Caki2 (cell line): ENCODE data around the gene CHN1. TPM values are rescaled to one million over a fixed set of nuclear protein-coding genes. Genes with fewer than 3 reads are reported as not detected.

Experiments used
- DNase-seq: peaks from one replicate; pipeline ENCODE4 v3.0.0-alpha.2; 2015; ENCODE audit warnings: low read depth
- in situ Hi-C: cut with HindIII; loops from 2 replicates; pipeline ENCODE4 v1.10.0; 2016; ENCODE audit warnings: low sequenced_read_pairs, low pct_unique_long_range_greater_than_20kb, mixed read lengths
- total RNA-seq: library from RNA; depleted of rRNA; stranded (reverse); fragments of >200 nt; shearing (Covaris generic); gene quantifications from 2 replicates; pipeline ENCODE4 v1.2.3, GENCODE V29; 2014; ENCODE audit warnings: low replicate concordance; rRNA removed

The CHN1 gene
- 8.8 and 52.7 TPM in 2 replicates for total RNA-seq

- in situ Hi-C loops: no loop called here
- peak; percentile 90 for DNase-seq
Observed at GRCh38 chr2:175004980-175005732, at the start of gene CHN1. Gene CHN1 (minus strand): TSS chr2:175005381. CDS start chr2:175004912, 469 bp downstream.

GRCh38 chr2:175054340-175054739, 49.2 kb upstream of the CHN1 start:
- DNase-seq: no peak
- in situ Hi-C loops: no loop called here

- in situ Hi-C loops: no loop called here
- DNase-seq: no peak
Observed at GRCh38 chr2:175049661-175050060, 44.5 kb upstream of the CHN1 start.

- no peak for DNase-seq
- in situ Hi-C loops: no loop called here
Observed at GRCh38 chr2:175048275-175048674, 43.1 kb upstream of the CHN1 start.

GRCh38 chr2:175039490-175039889, 34.3 kb upstream of the CHN1 start:
- in situ Hi-C loops: no loop called here
- no peak for DNase-seq

GRCh38 chr2:175039031-175039430, 33.9 kb upstream of the CHN1 start:
- in situ Hi-C loops: no loop called here
- DNase-seq: no peak

GRCh38 chr2:175037941-175038340, 32.8 kb upstream of the CHN1 start:
- in situ Hi-C loops: no loop called here
- no peak for DNase-seq

- DNase-seq: no peak
- in situ Hi-C loops: no loop called here
Observed at GRCh38 chr2:175036582-175037018, 31.4 kb upstream of the CHN1 start.

- no peak for DNase-seq
- in situ Hi-C loops: no loop called here
Observed at GRCh38 chr2:175035806-175036205, 30.6 kb upstream of the CHN1 start.

GRCh38 chr2:175034716-175035115, 29.5 kb upstream of the CHN1 start:
- DNase-seq: no peak
- in situ Hi-C loops: no loop called here

- peak; percentile 42 for DNase-seq
Observed at GRCh38 chr2:175030380-175031271, 25.4 kb upstream of the CHN1 start.

GRCh38 chr2:175027755-175028154, 22.6 kb upstream of the CHN1 start:
- in situ Hi-C loops: no loop called here
- no peak for DNase-seq

More at GRCh38 chr2:175030380-175031271, 25.4 kb upstream of the CHN1 start:
- in situ Hi-C loops: no loop called here

- DNase-seq: no peak
- in situ Hi-C loops: no loop called here
Observed at GRCh38 chr2:175026385-175026784, 21.2 kb upstream of the CHN1 start.

- in situ Hi-C loops: no loop called here
Observed at GRCh38 chr2:175025946-175026345, 20.8 kb upstream of the CHN1 start.

GRCh38 chr2:175025233-175025632, 20.1 kb upstream of the CHN1 start:
- in situ Hi-C loops: no loop called here

More at GRCh38 chr2:175025946-175026345, 20.8 kb upstream of the CHN1 start:
- no peak for DNase-seq

GRCh38 chr2:175022923-175023322, 17.7 kb upstream of the CHN1 start:
- DNase-seq: no peak
- in situ Hi-C loops: no loop called here

More at GRCh38 chr2:175025233-175025632, 20.1 kb upstream of the CHN1 start:
- DNase-seq: no peak

- in situ Hi-C loops: no loop called here
- DNase-seq: no peak
Observed at GRCh38 chr2:175019566-175020327, 14.6 kb upstream of the CHN1 start.

GRCh38 chr2:175017618-175018414, 12.6 kb upstream of the CHN1 start:
- no peak for DNase-seq
- in situ Hi-C loops: no loop called here
